ENCODE measurements around the gene PLCH2. TPM values are rescaled to one million over a fixed set of nuclear protein-coding genes. Genes with fewer than 3 reads are reported as not detected.

PLCH2 gene
- total and polyA plus RNA-seq, 2 donors (not counting 3 experiments of a cell fraction or from before 2014, with no cell fraction given), result 0.19 to 0.31 TPM

DNA sequence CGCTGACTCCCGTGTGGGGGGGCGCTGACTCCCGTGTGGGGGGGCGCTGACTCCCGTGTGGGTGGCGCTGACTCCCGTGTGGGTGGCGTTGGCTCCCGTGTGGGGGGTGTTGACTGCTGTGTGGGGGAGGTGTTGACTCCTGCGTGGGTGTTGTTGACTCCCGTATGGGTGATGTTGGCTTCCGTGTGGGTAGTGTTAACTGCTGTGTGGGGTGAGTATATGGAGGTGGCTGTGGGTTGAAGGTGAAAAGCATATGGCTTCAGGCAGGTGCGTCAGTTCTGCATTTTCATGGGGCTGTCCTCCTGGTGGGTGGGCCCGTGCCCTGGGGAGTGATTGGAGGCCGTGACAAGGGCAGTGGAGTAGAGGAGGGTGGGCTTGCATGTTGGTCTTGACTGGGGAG lies 7.9 kb downstream of the PLCH2 start:
- BruUV-seq (replicated peaks), result no TSS peak
- Histone ChIP-seq H3K9ac (replicated peaks; ENCODE audit: extremely low read depth, insufficient read depth, low read length) (no peak overlapping the region), H3K79me2 (ENCODE audit: control insufficient read depth, insufficient read depth, low read length) (no peaks in the 10 kb centered on the region), H3K4me2 (ENCODE audit: insufficient read depth, low read length) (no peak overlapping the region), H2AFZ (ENCODE audit: low read depth, low read length) (no peak overlapping the region), H3K27ac (ENCODE audit: insufficient read depth, low read depth, low read length) (no peak overlapping the region), H4K20me1 (replicated peaks; ENCODE audit: control insufficient read depth, extremely low read depth, insufficient read depth, low read length) (no peaks in the 10 kb centered on the region), H3K9me1 (replicated peaks; ENCODE audit: control insufficient read depth, extremely low read depth, insufficient read depth, low read length) (no peaks in the 10 kb centered on the region), H3K36me3 (ENCODE audit: control insufficient read depth in 2 of 2, extremely low read depth in 1 of 2, insufficient read depth in 2 of 2, low read length in 2 of 2) (no peaks in the 10 kb centered on the region), H3K27me3 (ENCODE audit: control insufficient read depth in 2 of 2, insufficient read depth in 2 of 2, low read length in 2 of 2) (no peaks in the 10 kb centered on the region), H3K9me3 (replicated peaks; ENCODE audit: control insufficient read depth, insufficient read depth, low read length) (no peaks in the 10 kb centered on the region), H3K4me3 (replicated peaks in 1 of 3; ENCODE audit: insufficient read depth in 1 of 3, low read depth in 1 of 3, low read length in 3 of 3) (no peak overlapping the region), H3K4me1 (ENCODE audit: control insufficient read depth, extremely low read depth, insufficient read depth, low read length) (no peaks in the 10 kb centered on the region)
- POLR2A ChIA-PET, result no interaction called here
- TF ChIP-seq FOS (IDR thresholded peaks at IDR 0.05; ENCODE audit: borderline replicate concordance, insufficient read depth, low read length) (no peak), GATA2 (IDR thresholded peaks at IDR 0.05; ENCODE audit: insufficient read depth, insufficient read length, low read depth, low read length) (no peak), JUN (IDR thresholded peaks at IDR 0.05; ENCODE audit: borderline replicate concordance, insufficient read depth, insufficient read length, low read depth) (no peak), EZH2 (IDR thresholded peaks at IDR 0.05; ENCODE audit: borderline replicate concordance, low read depth, low read length, severe bottlenecking) (no peak), MYC (IDR thresholded peaks at IDR 0.05; ENCODE audit: low read depth, low read length) (no peak), POLR2AphosphoS5 (IDR thresholded peaks at IDR 0.05; ENCODE audit: insufficient read depth, low read depth, low read length) (no peak)
- TF ChIP-seq, protein P1, sequence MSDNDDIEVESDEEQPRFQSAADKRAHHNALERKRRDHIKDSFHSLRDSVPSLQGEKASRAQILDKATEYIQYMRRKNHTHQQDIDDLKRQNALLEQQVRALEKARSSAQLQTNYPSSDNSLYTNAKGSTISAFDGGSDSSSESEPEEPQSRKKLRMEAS (IDR thresholded peaks at IDR 0.05; ENCODE audit: insufficient read depth, insufficient read length), result no peak
- TF ChIP-seq, protein P2, sequence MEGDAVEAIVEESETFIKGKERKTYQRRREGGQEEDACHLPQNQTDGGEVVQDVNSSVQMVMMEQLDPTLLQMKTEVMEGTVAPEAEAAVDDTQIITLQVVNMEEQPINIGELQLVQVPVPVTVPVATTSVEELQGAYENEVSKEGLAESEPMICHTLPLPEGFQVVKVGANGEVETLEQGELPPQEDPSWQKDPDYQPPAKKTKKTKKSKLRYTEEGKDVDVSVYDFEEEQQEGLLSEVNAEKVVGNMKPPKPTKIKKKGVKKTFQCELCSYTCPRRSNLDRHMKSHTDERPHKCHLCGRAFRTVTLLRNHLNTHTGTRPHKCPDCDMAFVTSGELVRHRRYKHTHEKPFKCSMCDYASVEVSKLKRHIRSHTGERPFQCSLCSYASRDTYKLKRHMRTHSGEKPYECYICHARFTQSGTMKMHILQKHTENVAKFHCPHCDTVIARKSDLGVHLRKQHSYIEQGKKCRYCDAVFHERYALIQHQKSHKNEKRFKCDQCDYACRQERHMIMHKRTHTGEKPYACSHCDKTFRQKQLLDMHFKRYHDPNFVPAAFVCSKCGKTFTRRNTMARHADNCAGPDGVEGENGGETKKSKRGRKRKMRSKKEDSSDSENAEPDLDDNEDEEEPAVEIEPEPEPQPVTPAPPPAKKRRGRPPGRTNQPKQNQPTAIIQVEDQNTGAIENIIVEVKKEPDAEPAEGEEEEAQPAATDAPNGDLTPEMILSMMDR (IDR thresholded peaks at IDR 0.05; ENCODE audit: extremely low read depth in 1 of 2, insufficient read depth in 1 of 2, low read depth in 1 of 2, low read length in 2 of 2), result no peak
- CTCF ChIA-PET, result no interaction called here
- dilution Hi-C loops (cut with MboI; ENCODE audit: extremely low pct_ligation_motif_present, low sequenced_read_pairs) (no loop called here), intact Hi-C loops (cut with micrococcal nuclease) (no loop called here)
- no peak for DNase-seq (ENCODE audit: low read depth, low spot score)
- no peak for FAIRE-seq

All from endothelial cell of umbilical vein (primary cell).